MCF 10A (cell line): ENCODE measurements around the gene GPRC5C. TPM values are rescaled to one million over a fixed set of nuclear protein-coding genes. Genes with fewer than 3 reads are reported as not detected.

Source experiments
- BruUV-seq: library from RNA; stranded (reverse); fragments of 400-500 nt; replicated peaks from 2 replicates; lab custom pipeline; 2021; lab: Mats Ljungman, UMichigan
- CTCF ChIA-PET: fragments of 300-600 bp; sonication (Branson Sonifier 250); formaldehyde crosslinking; extraction: SDS; loops from one replicate; lab custom pipeline; 2021; ENCODE audit warnings: antibody characterized with exemption, inconsistent platforms; lab: Yijun Ruan, JAX
- POLR2A ChIA-PET: fragments of 300-600, 350-650 bp; sonication (Branson Sonifier 250); formaldehyde crosslinking; extraction: SDS; loops from one replicate; lab custom pipeline; 2020; ENCODE audit warnings: antibody characterized with exemption, inconsistent platforms; lab: Yijun Ruan, JAX
- DNase-seq: peaks from one replicate; pipeline ENCODE4 v3.0.0-alpha.2; 2018; ENCODE audit not compliant: unreplicated experiment
- H3K27ac Mint-ChIP-seq: one replicate; pipeline ENCODE4 v1.8.0; 2022; ENCODE audit warnings: mild to moderate bottlenecking, low read depth, mixed read lengths; ENCODE audit not compliant: unreplicated experiment
- H3K27me3 Mint-ChIP-seq: one replicate; pipeline ENCODE4 v1.8.0; 2022; ENCODE audit warnings: mixed read lengths; ENCODE audit not compliant: insufficient read depth, unreplicated experiment
- H3K36me3 Mint-ChIP-seq: one replicate; pipeline ENCODE4 v1.8.0; 2022; ENCODE audit warnings: mild to moderate bottlenecking, moderate library complexity, mixed read lengths; ENCODE audit not compliant: insufficient read depth, unreplicated experiment
- H3K4me1 Mint-ChIP-seq: one replicate; pipeline ENCODE4 v1.8.0; 2022; ENCODE audit warnings: mixed read lengths; ENCODE audit not compliant: insufficient read depth, unreplicated experiment
- H3K4me3 Mint-ChIP-seq: one replicate; pipeline ENCODE4 v1.8.0; 2022; ENCODE audit warnings: mild to moderate bottlenecking, moderate library complexity, mixed read lengths; ENCODE audit not compliant: unreplicated experiment
- H3K9me3 Mint-ChIP-seq: one replicate; pipeline ENCODE4 v1.8.0; 2022; ENCODE audit warnings: mixed read lengths; ENCODE audit not compliant: unreplicated experiment
- CTCF ChIP-seq: fragments of 200-600 bp; IDR thresholded peaks from one replicate; pipeline ENCODE4 v1.8.0; 2022; ENCODE audit warnings: antibody characterized with exemption, mild to moderate bottlenecking; ENCODE audit not compliant: unreplicated experiment
- intact Hi-C: fragments of 100-400 bp; cut with micrococcal nuclease; formaldehyde crosslinking; loops from 2 replicates; pipeline ENCODE4 v1.14.1; 2022
- total RNA-seq: library from RNA; stranded (reverse); gene quantifications from 2 replicates; pipeline ENCODE4 v1.2.3, GENCODE V29; 2022

Gene GPRC5C
- total RNA-seq, 1 experiment from 2014 or later, result 17.7 TPM

GRCh38 chr17:74427048-74427762 is 4.7 kb upstream of the GPRC5C start:
- ChIA-PET CTCF (interaction anchor here (0.9 kb wide), 1 partner anchor 11 kb away, joined by 3 read pairs; no protein-coding TSS in a partner anchor), POLR2A (interaction anchor here (0.6 to 2.4 kb wide), 5 partner anchors 9 to 33 kb away, joined by 3 to 12 read pairs (median 4); no protein-coding TSS in a partner anchor)
- H3K36me3 Mint-ChIP-seq, result peaks cover 6% of the 10 kb centered on the region
- BruUV-seq, result no TSS peak
- intact Hi-C loops, result no loop called here
- TF ChIP-seq CTCF, result no peak
- peak; percentile 78 for DNase-seq
- H3K9me3 Mint-ChIP-seq, result no peaks in the 10 kb centered on the region
- H3K4me3 Mint-ChIP-seq, result no peak overlapping the region
- peaks cover 29% of the 10 kb centered on the region for H3K4me1 Mint-ChIP-seq
- H3K27me3 Mint-ChIP-seq, result no peaks in the 10 kb centered on the region
- H3K27ac Mint-ChIP-seq, result peak overlapping the region; percentile 84

- Mint-ChIP-seq H3K9me3 (no peaks in the 10 kb centered on the region), H3K4me3 (peak overlapping the region; percentile 3), H3K27me3 (no peaks in the 10 kb centered on the region), H3K27ac (peak overlapping the region; percentile 84), H3K36me3 (peaks cover 6% of the 10 kb centered on the region), H3K4me1 (peaks cover 29% of the 10 kb centered on the region)
- ChIA-PET POLR2A (interaction anchor here (0.9 to 2.4 kb wide), 4 partner anchors 9 to 33 kb away, joined by 3 to 12 read pairs (median 4); no protein-coding TSS in a partner anchor), CTCF (interaction anchor here (0.9 to 1.5 kb wide), 3 partner anchors 10 to 49 kb away, joined by 3 to 4 read pairs (median 3); no protein-coding TSS in a partner anchor)
- no peak for TF ChIP-seq CTCF
- intact Hi-C loops, result no loop called here
- no peak for DNase-seq
- no TSS peak for BruUV-seq
These were observed 4.1 kb upstream of the GPRC5C start for GRCh38 chr17:74427763-74428153.

- H3K36me3 Mint-ChIP-seq, result peaks cover 6% of the 10 kb centered on the region
- DNase-seq, result no peak
- no TSS peak for BruUV-seq
- H3K4me1 Mint-ChIP-seq, result peaks cover 33% of the 10 kb centered on the region
- POLR2A ChIA-PET, result interaction anchor here (0.6 to 3.6 kb wide), 18 partner anchors 8 to 1554 kb away, joined by 3 to 43 read pairs (median 5); partner anchors contain the start of genes FDXR and TTYH2
- CTCF ChIA-PET, result interaction anchor here (0.6 to 1.6 kb wide), 5 partner anchors 14 to 171 kb away, joined by 3 to 7 read pairs (median 4); no protein-coding TSS in a partner anchor
- H3K9me3 Mint-ChIP-seq, result no peaks in the 10 kb centered on the region
- no peak for TF ChIP-seq CTCF
- H3K27me3 Mint-ChIP-seq, result no peaks in the 10 kb centered on the region
- intact Hi-C loops, result loop anchor here (1.0 kb wide), 1 partner anchor 12 kb away; no protein-coding TSS in a partner anchor
- peak overlapping the region; percentile 98 for H3K27ac Mint-ChIP-seq
- peak overlapping the region; percentile 88 for H3K4me3 Mint-ChIP-seq
These were observed 2.1 kb upstream of the GPRC5C start for GRCh38 chr17:74429604-74430384.
